GM23338 (cell line): ENCODE data around the gene ARL4A. TPM values are rescaled to one million over a fixed set of nuclear protein-coding genes. Genes with fewer than 3 reads are reported as not detected.

Experiments
- ATAC-seq: fragments of 200-7000 bp; cut with Tn5 transposase; 3 replicates; pipeline ENCODE4 v1.9.1; 2020
- DNase-seq: peaks from one replicate; pipeline ENCODE4 v3.0.0-alpha.2; 2015; ENCODE audit warnings: low spot score
- H2AFZ ChIP-seq: fragments of 200-600 bp; sonication (generic); 2 replicates; pipeline ENCODE4 v1.8.0; 2016; ENCODE audit warnings: antibody characterized with exemption, mild to moderate bottlenecking, moderate library complexity
- H3F3A ChIP-seq: fragments of 200-600 bp; sonication (generic); replicated peaks from 2 replicates; pipeline ENCODE4 v1.8.0; 2017; ENCODE audit warnings: antibody characterized with exemption, mixed run types, low read depth
- H3K27ac ChIP-seq: fragments of 200-600 bp; sonication (generic); 2 replicates; pipeline ENCODE4 v1.6.1; 2016; ENCODE audit warnings: low read depth
- H3K27me3 ChIP-seq: fragments of 200-600 bp; sonication (generic); 2 replicates; pipeline ENCODE4 v1.8.0; 2016; ENCODE audit warnings: mild to moderate bottlenecking, mixed run types, moderate library complexity; ENCODE audit not compliant: insufficient read depth
- H3K36me3 ChIP-seq: fragments of 200-600 bp; sonication (generic); 2 replicates; pipeline ENCODE4 v1.8.0; 2016; ENCODE audit warnings: mild to moderate bottlenecking; ENCODE audit not compliant: insufficient read depth
- H3K4me1 ChIP-seq: fragments of 200-600 bp; sonication (generic); 2 replicates; pipeline ENCODE4 v1.8.0; 2016; ENCODE audit warnings: mild to moderate bottlenecking, moderate library complexity; ENCODE audit not compliant: insufficient read depth
- H3K4me2 ChIP-seq: fragments of 200-600 bp; sonication (generic); 2 replicates; pipeline ENCODE4 v1.7.1; 2017; ENCODE audit warnings: mixed run types
- H3K4me3 ChIP-seq: fragments of 200-600 bp; sonication (generic); 2 replicates; pipeline ENCODE4 v1.6.1; 2016; ENCODE audit warnings: mixed run types
- H3K79me2 ChIP-seq: fragments of 200-600 bp; sonication (generic); replicated peaks from 2 replicates; pipeline ENCODE4 v1.8.0; 2017; ENCODE audit warnings: mild to moderate bottlenecking; ENCODE audit not compliant: insufficient read depth
- H3K9me2 ChIP-seq: fragments of 200-600 bp; sonication (generic); 2 replicates; pipeline ENCODE4 v1.8.0; 2017; ENCODE audit not compliant: insufficient read depth
- H4K20me1 ChIP-seq: fragments of 200-600 bp; sonication (generic); replicated peaks from 2 replicates; pipeline ENCODE4 v1.8.0; 2017; ENCODE audit warnings: mild to moderate bottlenecking; ENCODE audit not compliant: insufficient read depth
- H3K27ac Mint-ChIP-seq: 2 replicates; pipeline ENCODE4 v1.8.0; 2020; ENCODE audit warnings: inconsistent platforms, mild to moderate bottlenecking, moderate library complexity, mixed read lengths
- H3K27me3 Mint-ChIP-seq: 3 replicates; pipeline ENCODE4 v1.8.0; 2022; ENCODE audit warnings: low read depth, mild to moderate bottlenecking, moderate library complexity, mixed read lengths, inconsistent platforms; ENCODE audit not compliant: insufficient read depth, poor library complexity
- H3K36me3 Mint-ChIP-seq: 3 replicates; pipeline ENCODE4 v1.8.0; 2021; ENCODE audit warnings: low read depth, mild to moderate bottlenecking, inconsistent platforms, moderate library complexity, mixed read lengths
- H3K4me1 Mint-ChIP-seq: 3 replicates; pipeline ENCODE4 v1.8.0; 2020; ENCODE audit warnings: mild to moderate bottlenecking, inconsistent platforms, mixed read lengths
- H3K4me3 Mint-ChIP-seq: 3 replicates; pipeline ENCODE4 v1.8.0; 2021; ENCODE audit warnings: moderate library complexity, mild to moderate bottlenecking, inconsistent platforms, mixed read lengths
- H3K9me3 Mint-ChIP-seq: 3 replicates; pipeline ENCODE4 v1.8.0; 2020; ENCODE audit warnings: moderate library complexity, mild to moderate bottlenecking, inconsistent platforms, mixed read lengths
- CREB1 ChIP-seq: fragments of 250-450 bp; sonication (Bioruptor Pico); IDR thresholded peaks from 2 replicates; pipeline ENCODE4 v1.5.0; 2020; ENCODE audit warnings: low read depth, mild to moderate bottlenecking, moderate library complexity
- CTCF ChIP-seq, 2 experiments: fragments of 200-600 bp in 1 of 2; sonication (generic) in 1 of 2; conservative IDR thresholded peaks; 2 replicates each; pipeline versions ENCODE4 v1.5.1 to v1.6.1; 2016 to 2017; ENCODE audit warnings: antibody characterized with exemption in 2 of 2, low read depth in 2 of 2, mild to moderate bottlenecking in 2 of 2, moderate library complexity in 1 of 2
- EZH2phosphoT487 ChIP-seq: fragments of 200-600 bp; sonication (generic); IDR thresholded peaks from one replicate; pipeline ENCODE4 v1.8.1; 2018; ENCODE audit warnings: antibody characterized with exemption; ENCODE audit not compliant: unreplicated experiment
- NANOG ChIP-seq: IDR thresholded peaks from 2 replicates; pipeline ENCODE4 v1.6.1; 2016; ENCODE audit warnings: antibody characterized with exemption, borderline replicate concordance
- POLR2AphosphoS5 ChIP-seq: IDR thresholded peaks from 2 replicates; pipeline ENCODE4 v1.6.1; 2016; ENCODE audit warnings: antibody characterized with exemption, low read depth
- REST ChIP-seq: IDR thresholded peaks from one replicate; pipeline ENCODE4 v1.6.1; 2018; ENCODE audit warnings: antibody characterized with exemption; ENCODE audit not compliant: unreplicated experiment
- STAT1 ChIP-seq: IDR thresholded peaks from one replicate; pipeline ENCODE4 v1.6.1; 2016; ENCODE audit warnings: antibody characterized with exemption; ENCODE audit not compliant: unreplicated experiment
- ZNF331 ChIP-seq: fragments of 250-450 bp; sonication (Bioruptor Pico); IDR thresholded peaks from 2 replicates; pipeline ENCODE4 v1.5.0; 2020; ENCODE audit warnings: low read depth, mild to moderate bottlenecking, moderate library complexity
- polyA plus RNA-seq: library from polyadenylated mRNA; unstranded; fragments of >200 nt; fragmentation: Nextera tagmentation; extraction: Ambion mirVana; gene quantifications from 2 replicates; pipeline ENCODE4 v1.2.1, GENCODE V29; 2016
- total RNA-seq: library from RNA; depleted of rRNA; stranded (reverse); fragments of >200 nt; shearing (Covaris generic); gene quantifications from 2 replicates; pipeline ENCODE4 v1.2.3, GENCODE V29; 2014
- TF ChIP-seq, protein P1 (sequence below): IDR thresholded peaks from 2 replicates; pipeline ENCODE4 v1.6.1; 2016; ENCODE audit warnings: antibody characterized with exemption

ARL4A gene
- total and polyA plus RNA-seq, 2 experiments from 2014 or later = 48.9 to 82.5 TPM

GRCh38 chr7:12703881-12704280, 16.4 kb downstream of the ARL4A start (continued):
- no peak for TF ChIP-seq CREB1 (CRISPR knock-in tag)
- TF ChIP-seq REST = no peak

DNA sequence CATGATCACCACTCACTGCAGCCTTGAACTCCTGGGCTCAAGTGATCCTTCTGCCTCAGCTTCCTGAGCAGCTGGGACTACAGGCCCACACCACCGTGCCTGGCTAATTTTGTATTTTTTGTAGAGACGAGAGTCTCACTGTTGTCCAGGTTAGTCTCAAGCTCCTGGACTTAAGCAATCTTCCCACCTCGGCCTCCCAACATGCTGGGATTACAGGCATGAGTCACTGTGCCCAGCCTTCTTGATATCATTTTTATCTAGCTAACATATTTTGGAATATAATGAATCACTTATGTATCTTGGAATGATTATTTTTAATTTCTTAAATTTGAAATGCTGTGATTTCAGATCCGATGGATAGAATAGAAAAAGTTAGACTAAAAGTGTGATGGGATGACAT, 18.4 kb downstream of the ARL4A start:
- Histone ChIP-seq H3K4me3 (no peak overlapping the region), H3K27ac (no peak overlapping the region), H4K20me1 (no peaks in the 10 kb centered on the region), H3K9me2 (no peaks in the 10 kb centered on the region), H2AFZ (no peak overlapping the region), H3F3A (no peaks in the 10 kb centered on the region), H3K79me2 (no peaks in the 10 kb centered on the region), H3K4me1 (0 out of 2 replicates have a peak, but pooled peaks cover 4% of the 10 kb centered on the region), H3K4me2 (no peak overlapping the region), H3K27me3 (no peaks in the 10 kb centered on the region), H3K36me3 (no peaks in the 10 kb centered on the region)
- Mint-ChIP-seq H3K27ac (no peak overlapping the region), H3K4me1 (peaks cover 7% of the 10 kb centered on the region), H3K4me3 (no peak overlapping the region), H3K9me3 (peaks cover 16% of the 10 kb centered on the region), H3K27me3 (no peaks in the 10 kb centered on the region), H3K36me3 (peaks cover 17% of the 10 kb centered on the region)
- TF ChIP-seq NANOG (no peak), REST (no peak), ZNF331 (no peak), CTCF (conservative IDR thresholded peaks at IDR 0.05; ENCODE audit: low read depth in 2 of 2) (no peak), POLR2AphosphoS5 (no peak), CREB1 (CRISPR knock-in tag) (no peak), STAT1 (no peak), EZH2phosphoT487 (no peak)
- TF ChIP-seq, protein P1, sequence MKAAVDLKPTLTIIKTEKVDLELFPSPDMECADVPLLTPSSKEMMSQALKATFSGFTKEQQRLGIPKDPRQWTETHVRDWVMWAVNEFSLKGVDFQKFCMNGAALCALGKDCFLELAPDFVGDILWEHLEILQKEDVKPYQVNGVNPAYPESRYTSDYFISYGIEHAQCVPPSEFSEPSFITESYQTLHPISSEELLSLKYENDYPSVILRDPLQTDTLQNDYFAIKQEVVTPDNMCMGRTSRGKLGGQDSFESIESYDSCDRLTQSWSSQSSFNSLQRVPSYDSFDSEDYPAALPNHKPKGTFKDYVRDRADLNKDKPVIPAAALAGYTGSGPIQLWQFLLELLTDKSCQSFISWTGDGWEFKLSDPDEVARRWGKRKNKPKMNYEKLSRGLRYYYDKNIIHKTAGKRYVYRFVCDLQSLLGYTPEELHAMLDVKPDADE = no peak
- DNase-seq (no peak), ATAC-seq (no peak)
